T-helper 1 cell treated with Interleukin-12 subunit alpha and Interleukin-12 subunit beta and Interleukin-4 antibody, amounts not matched to agents 30 μg/mL and 1 μg/mL, for 36 hours (primary cell): ENCODE measurements around the gene CGN.
A peak's percentile ranks its signal among the peaks of the same experiment; 100 is the strongest.

Experiments used
- H3K27ac Mint-ChIP-seq: one replicate; pipeline ENCODE4 v1.8.0; 2021; ENCODE audit warnings: mild to moderate bottlenecking, mixed read lengths
- H3K27me3 Mint-ChIP-seq: one replicate; pipeline ENCODE4 v1.8.0; 2021; ENCODE audit warnings: low read depth, mixed read lengths
- H3K36me3 Mint-ChIP-seq: one replicate; pipeline ENCODE4 v1.8.0; 2021; ENCODE audit warnings: low read depth, mixed read lengths
- H3K4me1 Mint-ChIP-seq: one replicate; pipeline ENCODE4 v1.8.0; 2021; ENCODE audit warnings: low read depth, mixed read lengths
- H3K4me3 Mint-ChIP-seq: one replicate; pipeline ENCODE4 v1.8.0; 2021; ENCODE audit warnings: mild to moderate bottlenecking, moderate library complexity, mixed read lengths
- H3K9me3 Mint-ChIP-seq: one replicate; pipeline ENCODE4 v1.8.0; 2021; ENCODE audit warnings: mixed read lengths

CGN gene

GRCh38 chr1:151491641-151492040, 19.5 kb upstream of the CGN start:
- H3K27me3 Mint-ChIP-seq = peaks cover under 1% of the 10 kb centered on the region
- H3K9me3 Mint-ChIP-seq = no peaks in the 10 kb centered on the region
- H3K4me1 Mint-ChIP-seq = peaks cover 1% of the 10 kb centered on the region
- no peaks in the 10 kb centered on the region for H3K36me3 Mint-ChIP-seq
- no peak overlapping the region for H3K4me3 Mint-ChIP-seq
- no peak overlapping the region for H3K27ac Mint-ChIP-seq

- H3K27ac Mint-ChIP-seq = no peak overlapping the region
- H3K27me3 Mint-ChIP-seq = no peaks in the 10 kb centered on the region
- no peaks in the 10 kb centered on the region for H3K9me3 Mint-ChIP-seq
- H3K36me3 Mint-ChIP-seq = no peaks in the 10 kb centered on the region
- no peak overlapping the region for H3K4me3 Mint-ChIP-seq
- peaks cover 1% of the 10 kb centered on the region for H3K4me1 Mint-ChIP-seq
Measured at GRCh38 chr1:151492120-151492519, 19.1 kb upstream of the CGN start.

DNA sequence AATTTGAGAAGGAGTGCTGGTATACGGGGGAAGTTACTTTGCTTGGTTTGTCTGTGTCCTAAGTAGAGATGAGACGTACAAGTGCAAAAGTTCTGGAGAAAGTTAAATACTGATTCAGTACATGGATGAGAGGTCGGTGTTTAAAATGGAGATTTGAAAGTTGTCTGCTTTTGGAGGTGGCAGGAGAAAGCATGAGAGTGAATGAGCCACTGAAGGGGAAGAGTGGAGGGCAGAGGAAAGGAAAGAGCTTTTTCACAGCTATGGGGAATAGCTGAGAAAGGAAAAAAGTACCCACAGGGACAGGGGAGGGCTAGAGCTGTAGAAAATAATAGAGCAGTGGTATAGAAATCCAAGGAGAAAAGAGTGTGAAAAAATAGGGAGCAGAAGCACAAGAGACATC, 18.1 kb upstream of the CGN start:
- Mint-ChIP-seq H3K27ac (no peak overlapping the region), H3K36me3 (no peaks in the 10 kb centered on the region), H3K4me1 (peaks cover 1% of the 10 kb centered on the region), H3K27me3 (no peaks in the 10 kb centered on the region), H3K4me3 (no peak overlapping the region), H3K9me3 (no peaks in the 10 kb centered on the region)

DNA sequence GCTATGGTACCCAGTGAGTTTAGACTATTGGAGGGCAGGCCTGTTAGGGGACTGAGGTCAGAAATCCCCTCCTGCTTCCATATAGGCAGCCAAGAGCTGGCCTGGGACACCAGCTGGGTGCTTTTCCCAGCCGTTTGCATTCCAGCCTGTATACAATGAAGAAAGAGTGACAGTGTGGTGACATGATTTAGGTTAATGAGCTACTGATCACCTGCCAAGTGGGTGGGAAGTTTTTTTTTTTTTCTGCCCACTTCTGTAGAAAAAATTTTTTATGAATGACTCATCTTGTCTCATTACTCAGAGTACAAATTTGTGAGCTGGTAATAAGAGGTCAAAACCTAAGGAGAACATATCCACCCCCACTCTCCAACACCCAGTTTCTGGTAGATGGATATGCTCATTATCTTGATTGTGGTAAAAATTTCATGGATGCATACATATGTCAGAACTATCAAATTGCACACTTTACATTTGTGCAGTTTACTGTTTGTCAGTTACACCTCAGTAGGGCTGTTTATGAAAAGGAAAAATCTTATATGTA, 16.4 kb upstream of the CGN start:
- peaks cover 1% of the 10 kb centered on the region for H3K4me1 Mint-ChIP-seq
- H3K4me3 Mint-ChIP-seq = no peak overlapping the region
- no peaks in the 10 kb centered on the region for H3K36me3 Mint-ChIP-seq
- no peaks in the 10 kb centered on the region for H3K9me3 Mint-ChIP-seq
- H3K27ac Mint-ChIP-seq = no peak overlapping the region
- H3K27me3 Mint-ChIP-seq = no peaks in the 10 kb centered on the region

- no peak overlapping the region for H3K27ac Mint-ChIP-seq
- no peak overlapping the region for H3K4me3 Mint-ChIP-seq
- H3K27me3 Mint-ChIP-seq = no peaks in the 10 kb centered on the region
- no peaks in the 10 kb centered on the region for H3K36me3 Mint-ChIP-seq
- H3K9me3 Mint-ChIP-seq = no peaks in the 10 kb centered on the region
- H3K4me1 Mint-ChIP-seq = peaks cover 1% of the 10 kb centered on the region
Measured at GRCh38 chr1:151495316-151495715, 15.9 kb upstream of the CGN start.

DNA sequence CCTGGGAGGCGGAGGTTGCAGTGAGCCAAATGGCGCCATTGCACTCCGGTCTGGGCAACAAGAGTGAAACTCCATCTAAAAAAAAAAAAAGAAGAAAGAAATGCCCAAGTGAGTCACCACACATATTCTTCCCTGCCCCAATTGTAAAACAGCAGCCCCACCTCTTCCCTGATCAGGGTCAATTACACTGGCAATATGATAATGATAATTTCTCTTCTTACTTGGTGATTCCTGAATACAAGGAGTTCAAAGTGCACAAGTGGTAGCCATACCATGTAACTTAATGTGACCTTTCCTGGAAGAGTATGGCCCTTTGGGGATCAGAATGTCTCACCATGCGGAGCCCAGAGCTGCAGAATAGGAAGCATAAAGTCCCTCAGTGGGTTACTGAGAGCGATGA, 11.8 kb upstream of the CGN start:
- Mint-ChIP-seq H3K9me3 (no peaks in the 10 kb centered on the region), H3K4me1 (peaks cover 1% of the 10 kb centered on the region), H3K36me3 (no peaks in the 10 kb centered on the region), H3K27me3 (peaks cover 3% of the 10 kb centered on the region), H3K4me3 (no peak overlapping the region), H3K27ac (no peak overlapping the region)

DNA sequence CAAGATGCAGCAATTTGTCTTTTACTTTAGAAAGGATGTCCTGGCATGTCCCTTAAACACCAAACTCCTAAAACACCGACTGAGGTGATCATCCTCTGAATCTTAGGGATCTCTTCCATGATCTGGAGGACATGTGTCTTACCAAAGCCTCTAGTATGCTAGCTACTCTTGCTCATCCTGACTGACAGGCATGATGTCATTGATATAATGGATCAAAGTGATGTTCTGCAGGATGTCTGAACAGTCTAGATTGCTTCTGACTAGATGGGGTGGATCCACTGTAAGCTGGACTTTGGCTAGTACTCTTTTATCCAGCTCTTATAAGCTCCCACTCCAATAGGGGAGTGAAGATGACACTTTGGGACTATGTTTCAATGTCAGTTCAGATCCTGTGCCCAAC, 11.3 kb upstream of the CGN start:
- Mint-ChIP-seq H3K27me3 (peaks cover 3% of the 10 kb centered on the region), H3K36me3 (no peaks in the 10 kb centered on the region), H3K4me3 (no peak overlapping the region), H3K4me1 (peaks cover 1% of the 10 kb centered on the region), H3K27ac (no peak overlapping the region), H3K9me3 (no peaks in the 10 kb centered on the region)

DNA sequence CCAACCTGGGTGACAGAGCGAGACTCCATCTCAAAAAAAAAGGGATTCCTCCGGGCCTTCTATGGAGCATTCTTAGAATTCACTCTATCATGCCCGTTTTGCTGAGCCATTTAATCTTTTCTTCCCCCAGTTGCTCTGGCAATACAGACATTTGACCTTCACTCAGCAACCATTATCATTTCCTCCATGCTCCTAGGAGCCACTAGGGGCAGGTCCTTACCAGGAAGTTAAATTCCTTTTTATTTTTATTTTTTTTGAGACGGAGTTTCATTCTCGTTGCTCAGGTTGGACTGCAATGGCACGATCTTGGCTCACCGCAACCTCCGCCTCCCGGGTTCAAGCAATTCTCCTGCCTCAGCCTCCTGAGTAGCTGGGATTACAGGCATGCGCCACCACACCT, 9.7 kb upstream of the CGN start:
- no peaks in the 10 kb centered on the region for H3K4me1 Mint-ChIP-seq
- no peaks in the 10 kb centered on the region for H3K36me3 Mint-ChIP-seq
- H3K4me3 Mint-ChIP-seq = no peak overlapping the region
- H3K9me3 Mint-ChIP-seq = no peaks in the 10 kb centered on the region
- H3K27me3 Mint-ChIP-seq = peaks cover 12% of the 10 kb centered on the region
- no peak overlapping the region for H3K27ac Mint-ChIP-seq

DNA sequence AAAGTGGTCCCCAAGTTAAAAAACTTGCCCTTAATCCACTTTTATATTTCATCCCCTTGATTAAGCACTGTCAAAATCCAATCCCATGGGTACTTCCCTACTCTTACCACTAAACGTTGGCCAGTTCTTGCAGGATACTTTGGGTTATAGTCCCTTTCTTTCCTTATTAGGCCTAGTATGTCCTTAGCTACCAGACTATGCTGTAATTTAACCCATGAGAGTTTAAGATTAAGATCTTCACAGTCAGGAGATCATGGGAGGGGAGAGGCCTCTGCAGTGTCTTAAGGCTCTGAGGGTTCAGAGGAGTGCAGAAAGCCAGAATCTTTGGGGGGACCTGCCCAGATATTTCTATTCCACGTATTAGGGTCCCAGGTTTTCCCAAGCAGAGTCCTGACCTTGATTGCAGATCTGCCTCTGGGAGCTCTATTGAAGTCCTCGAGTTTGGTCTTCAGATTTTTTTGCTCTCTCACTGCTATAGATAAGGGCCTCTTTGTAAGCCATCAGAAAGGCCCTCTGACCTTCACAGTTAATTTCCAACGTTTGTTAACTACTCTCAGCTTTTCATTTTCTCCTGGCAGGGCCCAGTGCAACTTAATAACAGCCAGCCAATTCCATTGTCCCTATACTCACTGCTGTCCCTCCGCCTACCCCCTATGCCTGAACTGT, 9.0 kb upstream of the CGN start:
- Mint-ChIP-seq H3K4me1 (no peaks in the 10 kb centered on the region), H3K4me3 (no peak overlapping the region), H3K9me3 (no peaks in the 10 kb centered on the region), H3K27me3 (peaks cover 15% of the 10 kb centered on the region), H3K27ac (no peak overlapping the region), H3K36me3 (no peaks in the 10 kb centered on the region)

GRCh38 chr1:151502859-151503780, 8.1 kb upstream of the CGN start:
- Mint-ChIP-seq H3K9me3 (no peaks in the 10 kb centered on the region), H3K27me3 (peaks cover 16% of the 10 kb centered on the region), H3K4me1 (no peaks in the 10 kb centered on the region), H3K36me3 (no peaks in the 10 kb centered on the region), H3K27ac (no peak overlapping the region), H3K4me3 (no peak overlapping the region)

DNA sequence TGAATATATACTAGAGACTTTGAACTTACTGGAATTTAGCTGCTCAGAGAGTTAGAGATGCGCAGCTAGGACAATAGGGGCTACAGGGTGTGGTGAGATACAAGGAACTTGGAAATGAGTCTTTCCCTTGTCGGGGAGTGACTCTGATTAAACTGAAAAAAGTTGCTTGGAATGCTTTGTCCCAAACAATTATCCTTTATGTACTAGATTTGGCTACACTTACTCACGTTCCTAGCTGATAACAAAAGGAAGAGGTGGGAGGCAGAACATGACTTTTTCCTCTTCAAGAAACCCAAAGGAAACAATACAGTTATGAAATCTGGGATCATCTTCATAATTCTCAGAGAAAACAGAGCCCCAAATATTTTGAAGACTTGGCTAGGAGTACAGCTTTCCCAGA, 6.9 kb upstream of the CGN start:
- Mint-ChIP-seq H3K4me3 (no peak overlapping the region), H3K27me3 (peaks cover 19% of the 10 kb centered on the region), H3K4me1 (no peaks in the 10 kb centered on the region), H3K9me3 (no peaks in the 10 kb centered on the region), H3K36me3 (no peaks in the 10 kb centered on the region), H3K27ac (no peak overlapping the region)

DNA sequence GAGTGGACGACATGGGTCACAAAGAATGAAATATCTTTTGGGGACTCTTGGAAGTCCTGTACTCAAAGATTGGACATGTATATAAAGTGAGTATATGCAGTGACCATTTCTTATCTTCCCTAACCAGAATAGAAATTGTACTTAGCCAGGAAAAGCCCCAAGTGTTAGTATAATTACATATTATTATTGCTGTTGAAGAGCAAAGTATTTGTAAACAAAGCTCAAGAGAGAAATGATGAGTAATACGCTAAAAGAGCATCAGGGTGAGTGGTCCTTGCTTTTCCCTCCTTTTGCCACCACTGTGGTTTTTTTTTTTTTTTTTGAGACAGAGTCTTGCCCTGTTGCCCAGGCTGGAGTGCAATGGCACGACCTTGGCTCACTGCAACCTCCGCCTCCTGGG, 6.4 kb upstream of the CGN start:
- H3K4me3 Mint-ChIP-seq = no peak overlapping the region
- no peaks in the 10 kb centered on the region for H3K4me1 Mint-ChIP-seq
- H3K36me3 Mint-ChIP-seq = no peaks in the 10 kb centered on the region
- peaks cover 22% of the 10 kb centered on the region for H3K27me3 Mint-ChIP-seq
- no peaks in the 10 kb centered on the region for H3K9me3 Mint-ChIP-seq
- H3K27ac Mint-ChIP-seq = no peak overlapping the region

GRCh38 chr1:151508833-151509232, 2.4 kb upstream of the CGN start:
- Mint-ChIP-seq H3K36me3 (no peaks in the 10 kb centered on the region), H3K4me1 (peaks cover 16% of the 10 kb centered on the region), H3K4me3 (no peak overlapping the region), H3K27me3 (peaks cover 32% of the 10 kb centered on the region), H3K27ac (no peak overlapping the region), H3K9me3 (no peaks in the 10 kb centered on the region)

DNA sequence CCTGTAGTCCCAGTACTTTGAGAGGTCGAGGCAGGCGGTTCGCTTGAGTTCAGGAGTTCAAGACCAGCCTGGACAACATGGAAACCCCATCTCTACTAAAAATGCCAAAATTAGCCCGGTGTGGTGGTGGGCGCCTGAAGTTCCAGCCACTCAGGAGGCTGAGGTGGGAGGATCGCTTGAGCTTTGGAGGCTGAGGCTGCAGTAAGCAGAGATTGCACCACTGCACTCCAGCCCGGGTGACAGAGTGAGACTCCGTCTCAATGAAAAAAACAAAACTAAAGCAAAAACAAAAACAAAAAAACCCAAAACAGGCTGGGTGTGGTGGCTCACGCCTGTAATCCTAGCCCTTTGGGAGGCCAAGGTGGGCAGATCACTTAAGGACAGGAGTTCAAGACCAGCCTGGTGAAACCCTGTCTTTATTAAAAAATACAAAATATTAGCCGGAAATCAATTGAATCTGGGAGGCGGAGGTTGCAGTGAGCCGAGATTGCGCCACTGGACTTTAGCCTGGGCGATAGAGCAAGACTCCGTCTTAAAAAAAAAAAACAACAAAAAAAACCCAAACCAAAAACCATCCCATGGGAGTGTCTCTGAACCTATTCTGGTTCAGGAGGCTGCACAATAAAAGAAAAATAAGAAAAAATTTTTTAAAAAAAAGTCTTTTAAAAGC, 1.7 kb upstream of the CGN start:
- Mint-ChIP-seq H3K36me3 (no peaks in the 10 kb centered on the region), H3K27me3 (peaks cover 32% of the 10 kb centered on the region), H3K9me3 (no peaks in the 10 kb centered on the region), H3K4me3 (peak overlapping the region; percentile 8), H3K4me1 (peaks cover 16% of the 10 kb centered on the region), H3K27ac (no peak overlapping the region)
